Left kidney (tissue), 2 donors: ENCODE data around the gene MT1G. TPM values are rescaled to one million over a fixed set of nuclear protein-coding genes. Genes with fewer than 3 reads are reported as not detected.
"Not testable (repeated sequence)": the region's sequence is repeated elsewhere in the genome, so short reads cannot be mapped to it uniquely, and the experiment has no call there.

Experiments used
- DNase-seq: peaks from one replicate; pipeline ENCODE4 v3.0.0-alpha.2; 2013
- polyA plus RNA-seq: library from polyadenylated mRNA; unstranded; fragments of 120-200 nt; gene quantifications from one replicate; pipeline ENCODE4 v1.2.1, GENCODE V29; 2013; ENCODE audit not compliant: insufficient read length

The MT1G gene
- polyA plus RNA-seq, 1 donor: 56.6 TPM

- not testable (repeated sequence) for DNase-seq
These were observed 2.3 kb downstream of the MT1G start for GRCh38 chr16:56665286-56666261.

GRCh38 chr16:56664506-56664905, 3.4 kb downstream of the MT1G start:
- DNase-seq: no peak

GRCh38 chr16:56662357-56663354, 5.2 kb downstream of the MT1G start:
- DNase-seq: no peak

GRCh38 chr16:56658327-56658875, 9.5 kb downstream of the MT1G start:
- no peak for DNase-seq

GRCh38 chr16:56657555-56658326, 10.1 kb downstream of the MT1G start, which contains the start of gene MT1F:
TSS of gene MT1F (plus strand) at chr16:56657959. CDS start at chr16:56658059, 100 bp downstream.
- DNase-seq: peak; percentile 64

GRCh38 chr16:56653218-56653617, 14.6 kb downstream of the MT1G start:
- DNase-seq: no peak

- no peak for DNase-seq
These were observed 15.3 kb downstream of the MT1G start for GRCh38 chr16:56652600-56652999.

- no peak for DNase-seq
These were observed 16.3 kb downstream of the MT1G start, which contains the start of gene MT1B for GRCh38 chr16:56651586-56651985. TSS of gene MT1B (plus strand) at chr16:56651886. CDS start at chr16:56651954, 68 bp downstream.

GRCh38 chr16:56649820-56650219, 18.0 kb downstream of the MT1G start:
- DNase-seq: no peak

- DNase-seq: no peak
These were observed 18.6 kb downstream of the MT1G start for GRCh38 chr16:56649271-56649670.

- DNase-seq: no peak
These were observed 20.0 kb downstream of the MT1G start for GRCh38 chr16:56647641-56648431.

- no peak for DNase-seq
These were observed 22.0 kb downstream of the MT1G start for GRCh38 chr16:56645838-56646237.

GRCh38 chr16:56645311-56645710, 22.6 kb downstream of the MT1G start:
- DNase-seq: no peak

GRCh38 chr16:56643833-56644232, 24.0 kb downstream of the MT1G start:
- DNase-seq: no peak

- DNase-seq: no peak
These were observed 24.6 kb downstream of the MT1G start for GRCh38 chr16:56643080-56643778.

- DNase-seq: no peak
These were observed 26.7 kb downstream of the MT1G start for GRCh38 chr16:56641166-56641565.

- DNase-seq: no peak
These were observed 27.8 kb downstream of the MT1G start for GRCh38 chr16:56640076-56640475.

- DNase-seq: no peak
These were observed 28.8 kb downstream of the MT1G start for GRCh38 chr16:56639045-56639444.
